HG02678 (cell line): ENCODE data around the gene IL4R.
"Not testable (repeated sequence)": the region's sequence is repeated elsewhere in the genome, so short reads cannot be mapped to it uniquely, and the experiment has no call there.

Experiments
- ATAC-seq: cut with Tn5 transposase; IDR thresholded peaks from one replicate; pipeline ENCODE4 v1.9.1; 2021; ENCODE audit warnings: mild to moderate bottlenecking, moderate library complexity; ENCODE audit not compliant: unreplicated experiment

Gene IL4R

DNA sequence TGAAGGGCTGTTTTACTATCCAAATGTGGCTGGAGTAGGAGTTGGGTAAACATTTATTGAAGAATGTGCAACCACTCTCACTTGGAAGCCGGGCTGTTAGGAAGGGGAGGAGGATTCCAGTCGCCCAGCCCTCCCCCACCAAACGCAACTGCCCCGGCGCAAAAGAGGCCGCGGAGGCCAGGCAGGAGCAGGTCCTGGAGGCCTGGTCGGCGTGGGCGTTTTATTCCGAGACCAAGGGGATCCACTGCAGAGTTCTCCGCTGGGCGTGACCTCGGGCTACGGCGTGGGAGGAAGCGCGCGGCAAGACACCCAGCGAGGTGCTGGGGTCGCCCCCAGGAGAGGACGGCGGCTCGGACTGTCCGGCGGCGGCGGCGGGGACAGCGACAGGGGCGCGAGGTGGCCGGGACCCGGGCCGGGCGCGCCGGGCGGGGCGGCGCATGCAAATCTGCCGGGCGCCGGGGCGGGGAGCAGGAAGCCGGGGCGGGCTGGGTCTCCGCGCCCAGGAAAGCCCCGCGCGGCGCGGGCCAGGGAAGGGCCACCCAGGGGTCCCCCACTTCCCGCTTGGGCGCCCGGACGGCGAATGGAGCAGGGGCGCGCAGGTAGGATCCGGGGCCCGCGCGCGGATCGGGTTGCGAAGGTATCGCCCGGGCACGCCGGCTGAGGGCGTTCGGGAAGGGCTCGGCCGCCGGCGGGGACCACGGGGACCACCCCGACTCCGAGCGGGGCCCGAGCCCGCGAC is at the start of gene IL4R:
IL4R (plus strand) TSS at position 553 of the 739 bp plus-strand sequence. CDS start 26,230 bp downstream, outside the sequence.
- peak; percentile 65 for ATAC-seq

- no peak for ATAC-seq
Measured at GRCh38 chr16:27264151-27264550, 49.6 kb upstream of the IL4R start.

DNA sequence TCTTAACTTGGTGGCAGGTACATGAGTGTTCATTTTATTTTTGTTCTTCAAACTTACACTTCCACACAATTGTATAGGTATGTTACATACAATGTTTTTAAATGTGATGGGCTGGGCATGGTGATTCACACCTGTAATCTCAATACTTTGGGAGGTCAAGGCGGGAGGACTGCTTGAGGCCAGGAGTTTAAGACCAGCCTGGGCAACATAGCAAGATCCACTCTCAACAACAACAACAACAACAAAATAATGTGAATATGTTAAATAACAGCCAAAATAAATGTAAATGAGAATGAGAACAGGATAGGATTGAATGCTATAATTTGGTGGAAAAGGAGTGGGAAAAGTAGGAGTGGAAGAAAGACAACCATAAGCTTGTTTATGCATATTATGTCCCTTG is 47.8 kb upstream of the IL4R start:
- no peak for ATAC-seq

DNA sequence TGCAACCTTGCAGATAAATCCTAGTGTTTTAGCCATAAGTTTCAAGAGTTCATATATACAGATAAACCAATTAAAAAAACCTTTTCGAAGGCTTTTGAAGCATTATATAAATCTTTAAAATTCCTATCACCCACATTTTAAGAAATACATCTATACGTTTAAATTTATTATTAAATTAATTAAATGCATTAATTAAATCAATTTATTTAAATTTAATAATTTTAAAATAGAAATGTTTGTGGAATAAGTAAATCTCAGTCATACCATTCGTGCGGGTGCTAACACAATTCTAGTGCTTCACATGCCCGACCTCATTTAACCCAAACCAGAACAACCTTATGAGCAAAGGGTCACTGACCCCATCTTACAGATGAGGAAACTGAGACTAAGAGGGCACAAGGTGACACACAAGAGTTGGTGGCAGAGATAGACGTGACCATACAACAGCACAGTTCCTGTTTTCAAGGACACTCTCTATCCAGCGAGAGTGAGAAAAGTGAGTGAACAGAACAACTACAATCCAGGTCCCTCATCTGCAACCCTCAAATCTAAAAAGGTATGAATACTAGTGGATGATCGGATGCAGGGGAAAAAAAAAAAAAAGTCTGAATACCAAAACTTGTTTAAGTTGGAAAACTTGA is 46.6 kb upstream of the IL4R start:
- no peak for ATAC-seq

DNA sequence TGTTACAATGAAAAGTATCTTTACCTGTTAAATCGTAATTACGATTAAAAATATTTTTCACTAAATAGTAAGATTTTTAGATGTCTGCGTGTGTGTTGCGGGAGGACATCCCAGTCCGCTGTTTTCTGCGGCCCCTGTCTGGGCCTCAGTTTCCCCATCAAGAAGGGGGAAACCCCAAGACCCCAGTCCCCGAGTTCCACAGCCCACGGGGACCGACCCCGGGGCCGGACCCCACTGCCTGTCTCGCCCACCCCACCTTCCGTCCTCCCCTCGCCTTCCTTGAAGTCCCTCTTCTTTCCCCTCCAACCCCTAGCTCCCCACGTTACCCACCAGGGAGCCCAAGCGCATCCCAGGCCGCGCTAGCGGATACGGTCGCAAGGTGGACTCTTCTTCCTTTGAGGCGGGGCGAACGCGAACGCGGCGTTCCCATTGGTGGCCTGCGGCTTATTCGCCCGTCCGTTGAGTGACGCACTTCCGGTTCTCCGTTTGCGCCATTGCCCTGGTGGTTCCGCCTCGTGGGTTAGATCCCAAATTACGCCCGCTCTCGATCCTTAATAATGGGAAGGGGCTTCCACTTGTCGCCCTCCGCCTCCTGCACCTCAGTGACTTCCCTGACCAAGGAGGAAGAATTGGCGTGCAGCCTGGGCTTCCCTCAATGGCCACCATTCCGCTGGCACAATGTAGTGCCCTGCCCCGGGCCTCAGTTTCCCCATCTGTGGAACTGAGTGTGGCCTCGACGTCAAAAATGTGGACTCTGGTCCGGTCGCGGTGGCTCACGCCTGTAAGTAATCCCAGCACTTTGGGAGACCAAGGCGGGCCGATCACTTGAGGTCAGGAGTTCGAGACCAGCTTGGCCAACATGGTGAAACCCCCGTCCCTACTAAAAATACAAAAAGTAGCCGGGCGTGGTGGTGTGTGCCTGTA is 45.1 kb upstream of the IL4R start, which contains the start of gene NSMCE1:
NSMCE1 (minus strand) TSS at position 397 of the 924 bp plus-strand sequence. CDS start 11,202 bp downstream, outside the sequence.
- peak; percentile 99 for ATAC-seq

GRCh38 chr16:27269300-27270150 is 44.2 kb upstream of the IL4R start:
- no peak for ATAC-seq

- no peak for ATAC-seq
Measured at GRCh38 chr16:27270349-27270748, 43.4 kb upstream of the IL4R start.

DNA sequence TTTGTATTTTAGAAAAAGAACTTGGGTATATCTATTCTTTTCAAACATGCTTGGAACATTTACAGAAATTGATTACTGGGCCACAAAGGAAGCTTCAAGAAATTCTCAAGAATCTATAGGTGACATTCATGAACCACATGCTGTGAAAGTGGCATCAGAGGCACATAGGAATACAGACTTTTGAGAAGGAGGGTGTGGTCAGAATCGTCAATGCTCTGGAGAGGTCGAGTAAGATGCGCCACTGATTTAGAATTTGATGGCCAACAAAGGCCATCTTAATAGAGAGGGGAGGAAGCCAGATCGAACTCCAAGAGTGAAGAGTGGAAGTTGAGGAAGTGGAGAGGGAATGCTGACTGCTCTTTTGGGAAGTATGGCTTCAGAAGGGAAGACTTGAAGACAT is 41.7 kb upstream of the IL4R start:
- no peak for ATAC-seq

DNA sequence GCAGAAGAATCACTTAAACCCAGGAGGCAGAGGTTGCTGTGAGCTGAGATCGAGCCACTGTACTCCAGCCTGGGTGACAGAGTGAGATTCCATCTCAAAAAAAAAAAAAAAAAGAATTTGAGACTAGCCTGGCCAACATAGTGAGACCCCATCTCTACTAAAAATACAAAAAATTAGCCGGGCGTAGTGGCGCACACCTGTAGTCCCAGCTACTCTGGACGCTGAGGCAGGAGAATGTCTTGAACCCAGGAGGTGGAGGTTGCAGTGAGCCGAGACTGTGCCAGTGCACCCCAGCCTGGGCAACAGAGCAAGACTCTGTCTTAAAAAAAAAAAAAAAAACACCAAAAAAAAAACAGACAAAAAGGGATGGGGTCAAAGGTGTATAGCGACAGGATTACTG is 41.1 kb upstream of the IL4R start:
- ATAC-seq: not testable (repeated sequence)

GRCh38 chr16:27273330-27273669 is 40.5 kb upstream of the IL4R start:
- ATAC-seq: no peak

- ATAC-seq: no peak
Measured at GRCh38 chr16:27273670-27274423, 39.9 kb upstream of the IL4R start.

- not testable (repeated sequence) for ATAC-seq
Measured at GRCh38 chr16:27274424-27274874, 39.3 kb upstream of the IL4R start.

GRCh38 chr16:27275394-27275793 is 38.4 kb upstream of the IL4R start:
- no peak for ATAC-seq

DNA sequence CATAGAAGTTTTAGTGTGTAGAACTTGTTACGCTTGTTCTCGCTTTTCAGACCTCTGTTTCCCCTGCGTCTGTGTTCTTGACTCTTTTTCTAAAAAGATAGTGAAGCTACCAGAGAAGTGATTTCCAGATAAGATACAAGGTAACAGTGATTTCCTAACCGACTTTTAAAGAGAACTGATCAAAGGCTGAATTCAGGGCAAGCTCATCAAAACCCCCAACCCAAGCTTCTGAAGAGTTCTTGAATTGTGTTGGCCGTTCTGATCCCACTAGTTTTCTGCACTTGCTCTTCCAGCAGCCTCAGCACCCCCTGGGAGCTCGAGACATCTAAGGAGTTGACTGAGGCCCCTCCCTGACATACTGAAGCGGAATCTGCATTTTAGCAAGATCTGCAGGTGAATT is 32.5 kb upstream of the IL4R start:
- ATAC-seq: no peak

GRCh38 chr16:27284865-27285675 is 28.7 kb upstream of the IL4R start:
- ATAC-seq: no peak

- no peak for ATAC-seq
Measured at GRCh38 chr16:27285676-27286196, 28.0 kb upstream of the IL4R start.

- no peak for ATAC-seq
Measured at GRCh38 chr16:27286451-27286850, 27.3 kb upstream of the IL4R start.

GRCh38 chr16:27287051-27287811 is 26.5 kb upstream of the IL4R start:
- no peak for ATAC-seq
